ENCODE data around the gene PCBP4.

- TF ChIP-seq REST (IDR thresholded peaks at IDR 0.05; ENCODE audit: low read depth): no peak
- TF ChIP-seq SIN3A (IDR thresholded peaks at IDR 0.05; ENCODE audit: low read depth): no peak
- TF ChIP-seq CEBPB (IDR thresholded peaks at IDR 0.05; ENCODE audit: low read depth): no peak
- TF ChIP-seq CTCF (IDR thresholded peaks at IDR 0.05 in 2 of 3, conservative IDR thresholded peaks at IDR 0.05 in 1 of 3; ENCODE audit: borderline replicate concordance in 1 of 3, insufficient read depth in 1 of 3, low read depth in 2 of 3, low read length in 2 of 3): no peak
- TF ChIP-seq SP1 (IDR thresholded peaks at IDR 0.05; ENCODE audit: low read depth): no peak
- no peak for TF ChIP-seq EZH2 (IDR thresholded peaks at IDR 0.05)
- TF ChIP-seq SRF (IDR thresholded peaks at IDR 0.05; ENCODE audit: low read depth): no peak
- no peak for TF ChIP-seq ZFX (IDR thresholded peaks at IDR 0.05)
- TF ChIP-seq POLR2A (IDR thresholded peaks at IDR 0.05; ENCODE audit: borderline replicate concordance, extremely low read depth, insufficient read depth, insufficient read length): no peak
- no peak for TF ChIP-seq POLR2AphosphoS5 (IDR thresholded peaks at IDR 0.05; ENCODE audit: low read depth, low read length)
- no peak for TF ChIP-seq RAD21 (IDR thresholded peaks at IDR 0.05; ENCODE audit: low read depth)
Observed at GRCh38 chr3:51937611-51938450, 29.4 kb downstream of the PCBP4 start.
